ENCODE measurements around the gene LILRB2.
A peak's percentile ranks its signal among the peaks of the same experiment; 100 is the strongest.
"Not testable (repeated sequence)": the region's sequence is repeated elsewhere in the genome, so short reads cannot be mapped to it uniquely, and the experiment has no call there.

Gene LILRB2

DNA sequence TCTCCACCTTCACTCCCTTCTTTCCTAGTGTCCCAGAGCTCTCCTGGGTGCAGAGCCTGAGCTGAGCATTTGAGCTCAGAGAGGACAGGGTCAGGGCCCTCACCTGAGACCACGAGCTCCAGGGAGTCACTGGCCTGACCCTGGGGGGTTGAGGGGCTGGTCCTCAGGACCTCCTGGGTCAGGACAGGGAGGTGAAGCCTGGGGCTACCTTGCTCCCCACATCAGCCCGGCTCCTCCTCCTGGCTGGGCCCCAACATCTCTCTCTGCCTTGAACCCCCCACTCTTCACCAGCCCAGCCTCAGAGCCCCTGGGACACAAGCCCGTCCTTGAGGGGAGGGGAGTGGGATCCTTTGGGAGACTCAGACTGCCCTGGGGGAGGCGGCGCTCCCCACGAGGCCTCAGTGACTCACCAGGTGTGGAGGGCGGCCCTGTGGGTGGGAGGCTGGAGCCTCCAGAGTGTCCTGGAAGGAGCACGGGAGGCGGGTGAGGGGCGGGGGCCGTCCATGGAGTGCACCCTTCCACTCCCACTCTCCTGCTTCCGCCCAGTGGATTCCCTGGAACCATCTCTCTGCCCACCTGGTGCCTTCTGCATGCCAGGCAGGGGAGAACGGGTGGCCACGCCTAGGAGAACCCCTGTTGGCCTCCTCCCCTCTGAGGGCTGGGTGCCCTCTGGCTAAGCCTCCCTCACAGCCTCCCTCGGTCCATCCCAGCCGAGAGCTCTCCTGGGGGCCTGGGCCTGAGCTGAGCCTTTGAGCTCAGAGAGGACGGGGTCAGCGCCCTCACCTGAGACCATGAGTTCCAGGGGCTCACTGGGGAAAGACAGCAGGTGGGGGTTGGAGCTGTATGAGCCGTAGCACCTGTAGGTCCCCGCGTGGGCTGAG, 41.2 kb downstream of the LILRB2 start:
- DNase-seq: not testable (repeated sequence)

DNA sequence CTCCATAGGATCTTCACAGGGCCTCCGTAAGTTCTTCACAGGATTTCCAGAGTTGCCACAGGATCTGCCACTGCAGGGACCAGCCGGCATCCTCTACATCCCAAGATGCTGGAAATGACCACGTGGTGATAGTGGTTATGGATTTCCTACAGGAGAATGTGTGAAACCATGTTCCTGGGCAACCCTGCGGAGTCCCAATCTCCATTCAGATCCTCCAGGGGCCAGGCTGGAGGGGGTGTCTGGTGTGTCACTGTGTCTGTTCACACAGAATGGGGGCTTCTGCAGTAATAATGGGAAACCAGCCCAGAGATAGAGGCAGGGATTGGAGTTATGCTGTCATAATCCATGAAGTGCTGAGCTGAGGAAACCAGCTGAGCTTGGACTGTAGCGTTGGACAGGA, 47.0 kb downstream of the LILRB2 start:
- no peak for DNase-seq

DNA sequence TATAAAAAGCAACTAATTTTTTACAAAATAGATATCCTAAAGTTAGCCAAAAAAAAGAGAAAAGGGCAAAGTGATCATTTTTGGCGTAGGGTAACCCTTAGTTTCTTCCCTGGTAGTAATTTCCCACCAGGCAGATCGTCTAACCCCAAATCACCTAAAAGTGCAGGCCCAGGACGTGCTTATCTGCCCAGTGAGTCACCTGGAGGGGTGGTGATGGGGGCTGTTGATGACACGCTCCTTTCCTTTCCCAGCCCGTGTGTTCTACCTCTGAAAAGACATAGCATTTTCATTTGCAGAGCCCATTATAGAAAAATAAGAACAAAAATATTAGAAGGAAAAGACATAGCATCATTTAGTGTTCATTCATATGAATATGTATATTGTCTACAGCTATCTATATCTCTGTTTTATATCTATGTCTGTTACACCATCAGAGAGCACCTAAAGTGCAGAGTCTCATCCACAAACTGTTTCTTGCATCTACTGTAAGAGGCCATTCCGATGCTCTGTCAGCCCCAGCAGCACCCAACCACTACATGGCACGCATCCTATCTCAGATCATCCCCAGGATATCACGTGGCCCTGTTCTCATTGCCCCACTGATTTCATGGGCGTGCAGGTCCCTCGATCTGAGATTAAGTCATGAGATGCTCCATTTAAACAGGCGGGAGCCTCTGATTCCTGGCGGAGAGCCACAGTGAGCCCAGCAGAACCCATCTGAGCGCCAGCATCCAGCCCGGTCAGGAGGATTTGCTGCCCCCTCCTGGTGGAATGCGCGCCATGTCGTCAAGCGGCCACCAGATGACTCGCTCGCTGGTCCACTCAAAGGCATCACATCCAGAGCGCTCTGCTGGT, 49.6 kb downstream of the LILRB2 start:
- DNase-seq: peak; percentile 70 to 82

DNA sequence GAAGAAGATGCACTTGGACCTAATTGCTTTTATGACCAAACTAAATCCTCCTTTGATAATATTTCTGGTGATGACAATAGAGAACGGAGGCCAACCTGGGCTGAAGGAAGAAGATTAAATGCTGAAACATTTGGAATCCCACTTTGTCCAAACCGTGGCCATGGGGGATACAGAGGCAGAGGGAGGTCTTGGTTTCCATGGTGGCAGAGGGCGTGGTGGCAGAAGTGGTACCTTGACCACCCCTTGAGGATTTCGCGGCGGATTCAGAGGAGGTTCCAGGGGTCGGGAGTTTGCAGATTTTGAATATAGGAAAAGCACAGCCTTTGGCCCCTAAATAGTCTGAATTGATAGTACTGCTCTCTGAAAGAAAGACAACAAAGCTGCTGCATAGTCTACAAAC, 50.9 kb downstream of the LILRB2 start:
- DNase-seq: no peak

DNA sequence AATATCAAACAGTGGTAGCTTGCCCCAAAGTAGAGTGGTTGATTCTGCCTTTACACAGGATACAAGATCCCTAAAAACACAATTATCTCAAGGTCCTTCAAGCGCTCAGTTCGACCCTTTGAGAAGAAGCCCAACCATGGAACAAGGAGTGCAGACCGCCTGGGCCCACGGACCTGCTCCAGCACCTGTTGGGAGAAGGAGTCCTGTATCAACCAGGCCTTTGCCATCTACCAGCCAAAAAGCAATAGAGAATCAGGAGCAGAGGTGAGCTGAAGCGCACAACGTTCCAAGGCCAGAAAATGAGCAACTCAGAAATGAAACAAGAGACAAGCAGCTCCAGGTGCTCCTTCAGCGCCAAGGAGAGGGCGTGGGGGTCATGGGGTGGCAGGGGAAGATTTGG, 51.8 kb downstream of the LILRB2 start:
- DNase-seq: no peak

DNA sequence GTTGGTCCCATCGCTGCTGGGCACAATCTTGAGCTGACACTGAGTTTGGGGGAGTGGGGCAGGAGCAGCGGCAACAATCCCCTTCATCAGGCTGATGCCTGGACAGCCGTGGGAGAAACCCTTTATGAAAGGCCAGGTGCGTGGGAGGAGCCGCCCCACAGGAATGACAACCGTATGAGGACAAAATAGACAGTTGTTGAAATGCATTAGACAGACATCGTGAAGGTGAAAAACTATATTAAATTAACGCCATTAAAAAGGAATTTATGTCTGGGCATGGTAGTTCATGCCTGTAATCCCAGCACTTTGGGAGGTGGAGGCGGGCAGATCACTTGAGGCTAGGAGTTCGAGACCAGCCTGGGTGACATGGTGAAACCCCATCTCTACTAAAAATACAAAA, 56.3 kb downstream of the LILRB2 start:
- not testable (repeated sequence) for DNase-seq

DNA sequence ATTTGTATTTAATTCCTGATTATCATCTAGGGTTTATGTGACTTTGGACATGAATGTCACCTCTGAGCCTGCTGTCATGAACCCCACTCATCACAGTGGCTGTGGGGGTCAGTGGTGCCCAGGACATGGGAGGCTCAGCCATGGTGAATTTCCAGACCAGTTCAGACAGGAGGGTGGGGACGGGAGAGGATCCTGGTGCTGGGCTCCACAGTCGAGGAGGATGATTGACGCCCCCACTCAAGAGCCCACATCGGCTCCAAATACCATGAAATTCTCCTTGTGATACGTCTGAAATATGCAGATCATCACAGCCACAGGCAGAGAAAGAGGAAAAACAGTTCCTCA, 57.0 kb downstream of the LILRB2 start:
- not testable (repeated sequence) for DNase-seq
